Gastrocnemius medialis (tissue), 4 donors: ENCODE data around the gene PLD4. TPM values are rescaled to one million over a fixed set of nuclear protein-coding genes. Genes with fewer than 3 reads are reported as not detected.
"Not testable (repeated sequence)": the region's sequence is repeated elsewhere in the genome, so short reads cannot be mapped to it uniquely, and the experiment has no call there.

Experiments used
- ATAC-seq, 2 donors: fragments of 150-250 bp; one replicate each; pipeline ENCODE4 v1.9.1; 2016
- DNase-seq, 2 donors: peaks; one replicate each; pipeline ENCODE4 v3.0.0-alpha.2; 2019
- H3K27ac ChIP-seq, 4 donors: fragments of 200-600 bp; sonication (generic); 1 replicate in 1 of 4; 2 replicates in 3 of 4; pipeline ENCODE4 v1.5.1; 2016 to 2018; ENCODE audit warnings: mild to moderate bottlenecking in 2 of 4, moderate library complexity in 1 of 4
- H3K27me3 ChIP-seq, 3 donors: fragments of 200-600 bp; sonication (generic) in 2 of 3; 1 replicate in 1 of 3; 2 replicates in 2 of 3; pipeline versions ENCODE4 v1.5.1 to v1.6.0; 2016 to 2019; ENCODE audit warnings: mild to moderate bottlenecking in 1 of 3, moderate library complexity in 1 of 3
- H3K36me3 ChIP-seq, 2 donors: fragments of 200-600 bp; sonication (generic) in 1 of 2; one replicate each; pipeline ENCODE4 v1.5.1; 2017 to 2018
- H3K4me1 ChIP-seq, 2 donors: fragments of 200-600 bp; sonication (generic) in 1 of 2; one replicate each; pipeline ENCODE4 v1.5.1; 2016 to 2017; ENCODE audit warnings: mild to moderate bottlenecking in 2 of 2
- H3K4me3 ChIP-seq, 4 donors: fragments of 200-600 bp; sonication (generic) in 3 of 4; 1 replicate in 1 of 4; 2 replicates in 3 of 4; pipeline ENCODE4 v1.5.1; 2016 to 2019; ENCODE audit warnings: mild to moderate bottlenecking in 2 of 4
- H3K9me3 ChIP-seq, 3 donors: fragments of 200-600 bp; sonication (generic) in 2 of 3; 1 replicate in 1 of 3; 2 replicates in 2 of 3; pipeline ENCODE4 v1.5.1; 2016 to 2019
- POLR2A ChIP-seq, 2 donors: fragments of 450-650 bp; IDR thresholded peaks; one replicate each; pipeline ENCODE4 v1.6.1; 2017; ENCODE audit warnings: antibody characterized with exemption in 2 of 2, mild to moderate bottlenecking in 2 of 2, moderate library complexity in 2 of 2
- in situ Hi-C, 4 donors: fragments of 200-750 bp; cut with MboI; loops; one replicate each; pipeline versions ENCODE4 v1.15.0 to v1.8.0; 2017; ENCODE audit warnings: low sequenced_read_pairs in 4 of 4
- intact Hi-C: fragments of 100-400 bp; cut with DNase I; formaldehyde crosslinking; loops from one replicate; pipeline ENCODE4 v1.15.1; 2023; ENCODE audit warnings: low total_unique reads
- total RNA-seq, 4 donors: library from RNA; depleted of rRNA; stranded (reverse); fragments of >200 nt; gene quantifications; one replicate each; pipeline versions ENCODE4 v1.1.0 to v1.2.3, GENCODE V29; 2016
- TF ChIP-seq, protein P1 (sequence below), 5 experiments: fragments of 450-650 bp in 3 of 5; fragments of 200-600 bp in 2 of 5; sonication (generic) in 2 of 5; IDR thresholded peaks in 4 of 5; conservative IDR thresholded peaks in 1 of 5; 1 replicate in 4 of 5; 2 replicates in 1 of 5; pipeline ENCODE4 v1.5.1; 2016 to 2019; ENCODE audit warnings: antibody characterized with exemption in 5 of 5, mild to moderate bottlenecking in 3 of 5, moderate library complexity in 3 of 5

Gene PLD4
- total RNA-seq, 4 donors from 2014 or later, result not detected

DNA sequence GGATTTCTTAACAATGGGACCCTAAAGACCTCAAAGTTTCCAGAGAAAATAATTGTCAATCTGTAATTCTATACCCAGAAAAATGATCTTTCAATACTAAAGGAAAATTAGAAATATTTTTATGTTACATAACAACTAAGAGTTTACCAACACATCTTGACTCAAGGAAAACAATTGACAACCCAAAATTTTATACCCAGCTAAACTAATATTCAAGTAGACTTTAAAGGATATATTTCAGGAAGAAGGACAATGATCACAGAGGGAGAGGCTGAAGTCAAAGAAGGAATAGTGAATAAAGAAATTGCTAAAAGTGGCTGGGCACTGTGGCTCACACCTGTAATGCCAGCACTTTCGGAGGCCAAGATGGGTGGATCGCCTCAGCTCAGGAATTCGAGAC is 12.6 kb upstream of the PLD4 start:
- Histone ChIP-seq H3K27me3 (peaks cover 0 to 14% (median 7%) of the 10 kb centered on the region in 3 donors), H3K27ac (no peak overlapping the region), H3K36me3 (no peaks in the 10 kb centered on the region), H3K9me3 (no peaks in the 10 kb centered on the region), H3K4me3 (no peak overlapping the region), H3K4me1 (no peaks in the 10 kb centered on the region)
- no peak for DNase-seq
- no peak for ATAC-seq
- intact Hi-C loops, result no loop called here
- in situ Hi-C loops, result no loop called here
- TF ChIP-seq, protein P1, sequence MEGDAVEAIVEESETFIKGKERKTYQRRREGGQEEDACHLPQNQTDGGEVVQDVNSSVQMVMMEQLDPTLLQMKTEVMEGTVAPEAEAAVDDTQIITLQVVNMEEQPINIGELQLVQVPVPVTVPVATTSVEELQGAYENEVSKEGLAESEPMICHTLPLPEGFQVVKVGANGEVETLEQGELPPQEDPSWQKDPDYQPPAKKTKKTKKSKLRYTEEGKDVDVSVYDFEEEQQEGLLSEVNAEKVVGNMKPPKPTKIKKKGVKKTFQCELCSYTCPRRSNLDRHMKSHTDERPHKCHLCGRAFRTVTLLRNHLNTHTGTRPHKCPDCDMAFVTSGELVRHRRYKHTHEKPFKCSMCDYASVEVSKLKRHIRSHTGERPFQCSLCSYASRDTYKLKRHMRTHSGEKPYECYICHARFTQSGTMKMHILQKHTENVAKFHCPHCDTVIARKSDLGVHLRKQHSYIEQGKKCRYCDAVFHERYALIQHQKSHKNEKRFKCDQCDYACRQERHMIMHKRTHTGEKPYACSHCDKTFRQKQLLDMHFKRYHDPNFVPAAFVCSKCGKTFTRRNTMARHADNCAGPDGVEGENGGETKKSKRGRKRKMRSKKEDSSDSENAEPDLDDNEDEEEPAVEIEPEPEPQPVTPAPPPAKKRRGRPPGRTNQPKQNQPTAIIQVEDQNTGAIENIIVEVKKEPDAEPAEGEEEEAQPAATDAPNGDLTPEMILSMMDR (IDR thresholded peaks at IDR 0.05 in 4 of 5, conservative IDR thresholded peaks at IDR 0.05 in 1 of 5), result no peak
- TF ChIP-seq POLR2A (IDR thresholded peaks at IDR 0.05), result no peak

- Histone ChIP-seq H3K36me3 (no peaks in the 10 kb centered on the region), H3K9me3 (no peaks in the 10 kb centered on the region), H3K4me1 (no peaks in the 10 kb centered on the region), H3K4me3 (no peak overlapping the region), H3K27ac (no peak overlapping the region), H3K27me3 (peaks cover 0 to 14% (median 7%) of the 10 kb centered on the region in 3 donors)
- in situ Hi-C loops (no loop called here), intact Hi-C loops (no loop called here)
- no peak for ATAC-seq
- TF ChIP-seq, protein P1 (IDR thresholded peaks at IDR 0.05 in 4 of 5, conservative IDR thresholded peaks at IDR 0.05 in 1 of 5), result no peak
- no peak for TF ChIP-seq POLR2A (IDR thresholded peaks at IDR 0.05)
- no peak for DNase-seq
These were observed 11.2 kb upstream of the PLD4 start for GRCh38 chr14:104913435-104913834.

DNA sequence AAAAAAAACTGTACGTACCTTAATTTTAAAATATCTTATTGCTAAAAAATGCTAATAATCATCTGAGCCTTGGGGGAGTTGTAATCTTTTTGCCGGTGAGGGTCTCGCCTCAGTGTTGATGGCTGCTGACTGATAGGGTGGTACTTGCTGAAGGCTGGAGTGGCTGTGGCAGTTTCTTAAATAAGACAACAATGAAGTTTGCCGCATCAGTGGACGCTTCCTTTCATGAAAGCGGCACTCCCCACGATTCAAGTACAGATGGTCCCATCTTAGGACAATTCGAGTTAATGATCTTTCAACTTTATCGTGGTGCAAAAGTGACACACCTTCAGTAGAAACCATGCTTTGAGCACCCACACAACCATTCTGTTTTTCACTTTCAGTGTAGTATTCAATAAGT is 7.6 kb upstream of the PLD4 start:
- intact Hi-C loops (no loop called here), in situ Hi-C loops (no loop called here)
- TF ChIP-seq, protein P1 (IDR thresholded peaks at IDR 0.05 in 4 of 5, conservative IDR thresholded peaks at IDR 0.05 in 1 of 5), result no peak
- peaks cover 0 to 6% (median 4%) of the 10 kb centered on the region in 3 donors for H3K27me3 ChIP-seq
- H3K27ac ChIP-seq, result no peak overlapping the region
- H3K4me3 ChIP-seq, result no peak overlapping the region
- no peak for DNase-seq
- H3K9me3 ChIP-seq, result no peaks in the 10 kb centered on the region
- ATAC-seq, result no peak
- H3K36me3 ChIP-seq, result no peaks in the 10 kb centered on the region
- H3K4me1 ChIP-seq, result no peaks in the 10 kb centered on the region

GRCh38 chr14:104917993-104918392 is 6.7 kb upstream of the PLD4 start:
- H3K4me3 ChIP-seq, result no peak overlapping the region
- peaks cover 0 to 3% (median 0%) of the 10 kb centered on the region in 3 donors for H3K27me3 ChIP-seq
- in situ Hi-C loops, result no loop called here
- no peaks in the 10 kb centered on the region for H3K9me3 ChIP-seq
- no peak for TF ChIP-seq POLR2A (IDR thresholded peaks at IDR 0.05)
- TF ChIP-seq, protein P1 (IDR thresholded peaks at IDR 0.05 in 4 of 5, conservative IDR thresholded peaks at IDR 0.05 in 1 of 5), result no peak
- intact Hi-C loops, result no loop called here
- no peak overlapping the region for H3K27ac ChIP-seq
- DNase-seq (no peak), ATAC-seq (no peak)
- H3K4me1 ChIP-seq, result no peaks in the 10 kb centered on the region
- no peaks in the 10 kb centered on the region for H3K36me3 ChIP-seq

DNA sequence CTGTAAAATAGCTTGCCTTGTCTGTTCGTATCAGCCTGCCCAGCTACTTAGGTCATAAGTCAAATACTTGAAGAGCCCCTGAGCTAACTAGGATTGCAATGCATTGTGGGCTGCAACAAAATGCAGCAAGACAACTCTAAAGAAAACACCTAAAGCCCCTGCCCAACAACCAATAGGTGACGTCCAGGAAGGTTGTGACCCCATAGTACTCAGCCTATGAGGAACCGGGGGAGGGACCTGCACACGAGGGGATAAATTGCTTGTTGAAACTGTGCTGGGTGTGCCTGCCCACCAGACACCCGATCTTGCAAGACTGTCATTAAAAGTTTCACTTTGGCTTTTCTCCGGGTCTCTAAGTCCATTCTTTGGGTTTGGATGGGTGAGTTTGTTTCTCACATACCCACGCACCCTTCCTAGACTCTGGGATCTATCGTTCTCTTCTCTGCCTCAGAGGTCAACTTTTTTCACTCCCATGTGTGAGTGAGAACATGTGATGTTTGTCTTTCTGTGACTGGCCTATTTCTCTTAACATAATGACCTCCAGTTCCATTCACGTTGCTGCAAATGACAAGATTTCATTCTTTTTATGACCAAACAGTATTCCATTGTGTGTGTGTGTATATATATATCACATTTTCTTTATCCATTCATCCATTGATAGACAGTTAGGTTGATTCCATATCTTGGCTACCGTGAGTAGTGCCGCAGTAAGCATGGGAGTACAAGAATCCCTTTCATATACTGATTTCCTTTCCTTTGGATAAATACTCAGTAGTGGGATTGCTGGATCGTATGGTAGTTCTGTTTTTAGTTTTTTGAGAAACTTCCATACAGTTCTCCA is 5.3 kb upstream of the PLD4 start:
- DNase-seq, H3K4me1 ChIP-seq, ATAC-seq, H3K4me3 ChIP-seq, H3K27ac ChIP-seq, in situ Hi-C loops, H3K9me3 ChIP-seq, H3K27me3 ChIP-seq, H3K36me3 ChIP-seq, intact Hi-C loops: not testable (repeated sequence)
